ENCODE data around the gene TMEM126A. TPM values are rescaled to one million over a fixed set of nuclear protein-coding genes. Genes with fewer than 3 reads are reported as not detected.

The TMEM126A gene
- total and polyA plus RNA-seq, 2 experiments from 2014 or later = 24.7 to 71.1 TPM

DNA sequence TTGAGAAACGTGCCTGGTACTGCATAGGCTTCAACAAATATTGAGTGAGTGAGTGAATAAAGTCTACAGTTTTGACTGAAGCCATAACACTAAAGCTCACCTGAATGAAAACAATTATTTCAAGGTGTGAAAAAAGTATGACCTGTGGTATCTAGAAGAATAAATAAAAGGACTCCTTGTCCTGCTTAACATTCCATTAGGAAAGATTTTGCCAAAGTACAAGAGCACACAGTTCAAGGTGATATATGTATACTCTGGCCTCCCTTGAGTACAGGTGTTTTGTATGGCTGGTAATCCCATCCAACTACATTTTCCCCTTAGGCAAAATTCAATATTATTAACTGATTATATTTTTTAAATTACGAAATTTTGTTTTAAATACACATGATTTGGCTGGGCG is 18.9 kb downstream of the TMEM126A start:
- Histone ChIP-seq H3K27ac (ENCODE audit: low read depth) (no peak overlapping the region), H3K79me2 (replicated peaks; ENCODE audit: insufficient read depth) (peaks cover 30% of the 10 kb centered on the region), H3K9me2 (ENCODE audit: insufficient read depth) (no peaks in the 10 kb centered on the region), H4K20me1 (replicated peaks; ENCODE audit: insufficient read depth) (peaks cover 17% of the 10 kb centered on the region), H3K4me3 (no peak overlapping the region), H3K27me3 (ENCODE audit: insufficient read depth) (peaks cover 7% of the 10 kb centered on the region; the same call in 1 of the 2 replicates), H3F3A (replicated peaks; ENCODE audit: low read depth) (no peaks in the 10 kb centered on the region), H3K36me3 (ENCODE audit: insufficient read depth) (peaks cover 4% of the 10 kb centered on the region; the same call in 1 of the 2 replicates), H2AFZ (no peak overlapping the region), H3K4me2 (no peak overlapping the region), H3K4me1 (ENCODE audit: insufficient read depth) (0 out of 2 replicates have a peak, but pooled peaks cover 3% of the 10 kb centered on the region)
- Mint-ChIP-seq H3K4me3 (no peak overlapping the region), H3K36me3 (ENCODE audit: low read depth) (peaks cover 22% of the 10 kb centered on the region), H3K27ac (no peak overlapping the region), H3K4me1 (peaks cover 9% of the 10 kb centered on the region; the same call in 2 of the 3 replicates), H3K27me3 (ENCODE audit: insufficient read depth, low read depth, poor library complexity) (peaks cover 16% of the 10 kb centered on the region), H3K9me3 (peaks cover 12% of the 10 kb centered on the region; the same call in 2 of the 3 replicates)
- TF ChIP-seq CREB1 (CRISPR knock-in tag; IDR thresholded peaks at IDR 0.05; ENCODE audit: low read depth) (no peak), ZNF331 (CRISPR knock-in tag; IDR thresholded peaks at IDR 0.05; ENCODE audit: low read depth) (no peak), EZH2phosphoT487 (IDR thresholded peaks at IDR 0.05; ENCODE audit: unreplicated experiment) (no peak), POLR2AphosphoS5 (IDR thresholded peaks at IDR 0.05; ENCODE audit: low read depth) (no peak), STAT1 (IDR thresholded peaks at IDR 0.05; ENCODE audit: unreplicated experiment) (no peak), ZNF114 (CRISPR knock-in tag; IDR thresholded peaks at IDR 0.05) (no peak), EZH2 (IDR thresholded peaks at IDR 0.05; ENCODE audit: low read depth, unreplicated experiment) (no peak), NANOG (IDR thresholded peaks at IDR 0.05; ENCODE audit: borderline replicate concordance) (no peak), JUNB (IDR thresholded peaks at IDR 0.05; ENCODE audit: unreplicated experiment) (no peak)
- TF ChIP-seq, protein P1, sequence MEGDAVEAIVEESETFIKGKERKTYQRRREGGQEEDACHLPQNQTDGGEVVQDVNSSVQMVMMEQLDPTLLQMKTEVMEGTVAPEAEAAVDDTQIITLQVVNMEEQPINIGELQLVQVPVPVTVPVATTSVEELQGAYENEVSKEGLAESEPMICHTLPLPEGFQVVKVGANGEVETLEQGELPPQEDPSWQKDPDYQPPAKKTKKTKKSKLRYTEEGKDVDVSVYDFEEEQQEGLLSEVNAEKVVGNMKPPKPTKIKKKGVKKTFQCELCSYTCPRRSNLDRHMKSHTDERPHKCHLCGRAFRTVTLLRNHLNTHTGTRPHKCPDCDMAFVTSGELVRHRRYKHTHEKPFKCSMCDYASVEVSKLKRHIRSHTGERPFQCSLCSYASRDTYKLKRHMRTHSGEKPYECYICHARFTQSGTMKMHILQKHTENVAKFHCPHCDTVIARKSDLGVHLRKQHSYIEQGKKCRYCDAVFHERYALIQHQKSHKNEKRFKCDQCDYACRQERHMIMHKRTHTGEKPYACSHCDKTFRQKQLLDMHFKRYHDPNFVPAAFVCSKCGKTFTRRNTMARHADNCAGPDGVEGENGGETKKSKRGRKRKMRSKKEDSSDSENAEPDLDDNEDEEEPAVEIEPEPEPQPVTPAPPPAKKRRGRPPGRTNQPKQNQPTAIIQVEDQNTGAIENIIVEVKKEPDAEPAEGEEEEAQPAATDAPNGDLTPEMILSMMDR (conservative IDR thresholded peaks at IDR 0.05; ENCODE audit: low read depth in 2 of 2) = no peak
- TF ChIP-seq, protein P2, sequence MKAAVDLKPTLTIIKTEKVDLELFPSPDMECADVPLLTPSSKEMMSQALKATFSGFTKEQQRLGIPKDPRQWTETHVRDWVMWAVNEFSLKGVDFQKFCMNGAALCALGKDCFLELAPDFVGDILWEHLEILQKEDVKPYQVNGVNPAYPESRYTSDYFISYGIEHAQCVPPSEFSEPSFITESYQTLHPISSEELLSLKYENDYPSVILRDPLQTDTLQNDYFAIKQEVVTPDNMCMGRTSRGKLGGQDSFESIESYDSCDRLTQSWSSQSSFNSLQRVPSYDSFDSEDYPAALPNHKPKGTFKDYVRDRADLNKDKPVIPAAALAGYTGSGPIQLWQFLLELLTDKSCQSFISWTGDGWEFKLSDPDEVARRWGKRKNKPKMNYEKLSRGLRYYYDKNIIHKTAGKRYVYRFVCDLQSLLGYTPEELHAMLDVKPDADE (IDR thresholded peaks at IDR 0.05) = no peak
- TF ChIP-seq, protein P3, sequence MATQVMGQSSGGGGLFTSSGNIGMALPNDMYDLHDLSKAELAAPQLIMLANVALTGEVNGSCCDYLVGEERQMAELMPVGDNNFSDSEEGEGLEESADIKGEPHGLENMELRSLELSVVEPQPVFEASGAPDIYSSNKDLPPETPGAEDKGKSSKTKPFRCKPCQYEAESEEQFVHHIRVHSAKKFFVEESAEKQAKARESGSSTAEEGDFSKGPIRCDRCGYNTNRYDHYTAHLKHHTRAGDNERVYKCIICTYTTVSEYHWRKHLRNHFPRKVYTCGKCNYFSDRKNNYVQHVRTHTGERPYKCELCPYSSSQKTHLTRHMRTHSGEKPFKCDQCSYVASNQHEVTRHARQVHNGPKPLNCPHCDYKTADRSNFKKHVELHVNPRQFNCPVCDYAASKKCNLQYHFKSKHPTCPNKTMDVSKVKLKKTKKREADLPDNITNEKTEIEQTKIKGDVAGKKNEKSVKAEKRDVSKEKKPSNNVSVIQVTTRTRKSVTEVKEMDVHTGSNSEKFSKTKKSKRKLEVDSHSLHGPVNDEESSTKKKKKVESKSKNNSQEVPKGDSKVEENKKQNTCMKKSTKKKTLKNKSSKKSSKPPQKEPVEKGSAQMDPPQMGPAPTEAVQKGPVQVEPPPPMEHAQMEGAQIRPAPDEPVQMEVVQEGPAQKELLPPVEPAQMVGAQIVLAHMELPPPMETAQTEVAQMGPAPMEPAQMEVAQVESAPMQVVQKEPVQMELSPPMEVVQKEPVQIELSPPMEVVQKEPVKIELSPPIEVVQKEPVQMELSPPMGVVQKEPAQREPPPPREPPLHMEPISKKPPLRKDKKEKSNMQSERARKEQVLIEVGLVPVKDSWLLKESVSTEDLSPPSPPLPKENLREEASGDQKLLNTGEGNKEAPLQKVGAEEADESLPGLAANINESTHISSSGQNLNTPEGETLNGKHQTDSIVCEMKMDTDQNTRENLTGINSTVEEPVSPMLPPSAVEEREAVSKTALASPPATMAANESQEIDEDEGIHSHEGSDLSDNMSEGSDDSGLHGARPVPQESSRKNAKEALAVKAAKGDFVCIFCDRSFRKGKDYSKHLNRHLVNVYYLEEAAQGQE (IDR thresholded peaks at IDR 0.05; ENCODE audit: unreplicated experiment) = no peak
- TF ChIP-seq, protein P4, sequence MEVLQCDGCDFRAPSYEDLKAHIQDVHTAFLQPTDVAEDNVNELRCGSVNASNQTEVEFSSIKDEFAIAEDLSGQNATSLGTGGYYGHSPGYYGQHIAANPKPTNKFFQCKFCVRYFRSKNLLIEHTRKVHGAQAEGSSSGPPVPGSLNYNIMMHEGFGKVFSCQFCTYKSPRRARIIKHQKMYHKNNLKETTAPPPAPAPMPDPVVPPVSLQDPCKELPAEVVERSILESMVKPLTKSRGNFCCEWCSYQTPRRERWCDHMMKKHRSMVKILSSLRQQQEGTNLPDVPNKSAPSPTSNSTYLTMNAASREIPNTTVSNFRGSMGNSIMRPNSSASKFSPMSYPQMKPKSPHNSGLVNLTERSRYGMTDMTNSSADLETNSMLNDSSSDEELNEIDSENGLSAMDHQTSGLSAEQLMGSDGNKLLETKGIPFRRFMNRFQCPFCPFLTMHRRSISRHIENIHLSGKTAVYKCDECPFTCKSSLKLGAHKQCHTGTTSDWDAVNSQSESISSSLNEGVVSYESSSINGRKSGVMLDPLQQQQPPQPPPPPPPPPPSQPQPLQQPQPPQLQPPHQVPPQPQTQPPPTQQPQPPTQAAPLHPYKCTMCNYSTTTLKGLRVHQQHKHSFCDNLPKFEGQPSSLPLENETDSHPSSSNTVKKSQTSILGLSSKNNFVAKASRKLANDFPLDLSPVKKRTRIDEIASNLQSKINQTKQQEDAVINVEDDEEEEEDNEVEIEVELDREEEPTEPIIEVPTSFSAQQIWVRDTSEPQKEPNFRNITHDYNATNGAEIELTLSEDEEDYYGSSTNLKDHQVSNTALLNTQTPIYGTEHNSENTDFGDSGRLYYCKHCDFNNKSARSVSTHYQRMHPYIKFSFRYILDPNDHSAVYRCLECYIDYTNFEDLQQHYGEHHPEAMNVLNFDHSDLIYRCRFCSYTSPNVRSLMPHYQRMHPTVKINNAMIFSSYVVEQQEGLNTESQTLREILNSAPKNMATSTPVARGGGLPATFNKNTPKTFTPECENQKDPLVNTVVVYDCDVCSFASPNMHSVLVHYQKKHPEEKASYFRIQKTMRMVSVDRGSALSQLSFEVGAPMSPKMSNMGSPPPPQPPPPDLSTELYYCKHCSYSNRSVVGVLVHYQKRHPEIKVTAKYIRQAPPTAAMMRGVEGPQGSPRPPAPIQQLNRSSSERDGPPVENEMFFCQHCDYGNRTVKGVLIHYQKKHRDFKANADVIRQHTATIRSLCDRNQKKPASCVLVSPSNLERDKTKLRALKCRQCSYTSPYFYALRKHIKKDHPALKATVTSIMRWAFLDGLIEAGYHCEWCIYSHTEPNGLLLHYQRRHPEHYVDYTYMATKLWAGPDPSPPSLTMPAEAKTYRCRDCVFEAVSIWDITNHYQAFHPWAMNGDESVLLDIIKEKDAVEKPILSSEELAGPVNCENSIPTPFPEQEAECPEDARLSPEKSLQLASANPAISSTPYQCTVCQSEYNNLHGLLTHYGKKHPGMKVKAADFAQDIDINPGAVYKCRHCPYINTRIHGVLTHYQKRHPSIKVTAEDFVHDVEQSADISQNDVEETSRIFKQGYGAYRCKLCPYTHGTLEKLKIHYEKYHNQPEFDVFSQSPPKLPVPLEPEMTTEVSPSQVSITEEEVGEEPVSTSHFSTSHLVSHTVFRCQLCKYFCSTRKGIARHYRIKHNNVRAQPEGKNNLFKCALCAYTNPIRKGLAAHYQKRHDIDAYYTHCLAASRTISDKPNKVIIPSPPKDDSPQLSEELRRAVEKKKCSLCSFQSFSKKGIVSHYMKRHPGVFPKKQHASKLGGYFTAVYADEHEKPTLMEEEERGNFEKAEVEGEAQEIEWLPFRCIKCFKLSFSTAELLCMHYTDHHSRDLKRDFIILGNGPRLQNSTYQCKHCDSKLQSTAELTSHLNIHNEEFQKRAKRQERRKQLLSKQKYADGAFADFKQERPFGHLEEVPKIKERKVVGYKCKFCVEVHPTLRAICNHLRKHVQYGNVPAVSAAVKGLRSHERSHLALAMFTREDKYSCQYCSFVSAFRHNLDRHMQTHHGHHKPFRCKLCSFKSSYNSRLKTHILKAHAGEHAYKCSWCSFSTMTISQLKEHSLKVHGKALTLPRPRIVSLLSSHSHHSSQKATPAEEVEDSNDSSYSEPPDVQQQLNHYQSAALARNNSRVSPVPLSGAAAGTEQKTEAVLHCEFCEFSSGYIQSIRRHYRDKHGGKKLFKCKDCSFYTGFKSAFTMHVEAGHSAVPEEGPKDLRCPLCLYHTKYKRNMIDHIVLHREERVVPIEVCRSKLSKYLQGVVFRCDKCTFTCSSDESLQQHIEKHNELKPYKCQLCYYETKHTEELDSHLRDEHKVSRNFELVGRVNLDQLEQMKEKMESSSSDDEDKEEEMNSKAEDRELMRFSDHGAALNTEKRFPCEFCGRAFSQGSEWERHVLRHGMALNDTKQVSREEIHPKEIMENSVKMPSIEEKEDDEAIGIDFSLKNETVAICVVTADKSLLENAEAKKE (CRISPR knock-in tag; IDR thresholded peaks at IDR 0.05) = no peak
- DNase-seq (ENCODE audit: low spot score) (no peak), ATAC-seq (no peak)

Data from GM23338 (cell line).